HG02678 (cell line): Measurements from ENCODE around the gene TAS2R60.

Experiments
- ATAC-seq: cut with Tn5 transposase; IDR thresholded peaks from one replicate; pipeline ENCODE4 v1.9.1; 2021; ENCODE audit warnings: mild to moderate bottlenecking, moderate library complexity; ENCODE audit not compliant: unreplicated experiment

The TAS2R60 gene

DNA sequence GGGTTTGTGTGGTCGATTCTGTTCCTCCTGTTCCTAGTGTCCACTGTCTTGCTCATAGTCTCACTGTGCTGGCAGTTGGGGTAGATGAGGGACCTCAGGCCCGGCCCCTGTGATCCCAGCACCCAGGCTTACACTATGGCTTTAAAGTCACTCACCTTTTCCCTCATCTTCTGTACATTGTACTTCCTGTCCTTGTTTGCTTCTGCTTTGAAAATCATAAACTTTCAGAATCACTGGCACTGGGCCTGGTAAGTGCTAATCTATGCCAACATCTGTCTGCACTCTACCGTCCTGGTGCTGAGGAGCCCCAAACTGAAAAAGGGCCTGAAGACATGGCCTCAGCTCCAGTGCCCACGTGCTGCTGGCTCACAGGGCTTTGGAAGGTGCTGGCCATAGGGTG is 5.7 kb upstream of the TAS2R60 start:
- peak; percentile 62 for ATAC-seq

DNA sequence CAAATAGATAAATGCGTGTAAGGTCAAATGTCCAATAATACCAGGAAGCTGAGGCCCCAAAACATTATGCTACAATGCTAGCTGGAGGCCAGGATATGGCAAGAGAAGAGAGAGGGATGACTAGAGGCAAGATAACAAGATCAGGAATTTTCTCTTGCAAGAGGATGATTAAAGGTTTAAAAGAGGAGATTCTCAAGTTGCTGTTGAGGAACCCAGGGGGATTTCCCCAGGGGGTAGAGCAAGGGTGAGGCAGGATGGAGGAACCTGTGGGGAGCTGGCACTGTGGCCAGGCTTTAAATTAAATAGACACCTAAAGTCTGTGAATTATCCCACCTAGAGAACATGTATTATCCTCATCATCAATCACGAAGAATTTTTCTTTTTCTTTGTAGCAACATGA is 3.4 kb upstream of the TAS2R60 start:
- no peak for ATAC-seq

DNA sequence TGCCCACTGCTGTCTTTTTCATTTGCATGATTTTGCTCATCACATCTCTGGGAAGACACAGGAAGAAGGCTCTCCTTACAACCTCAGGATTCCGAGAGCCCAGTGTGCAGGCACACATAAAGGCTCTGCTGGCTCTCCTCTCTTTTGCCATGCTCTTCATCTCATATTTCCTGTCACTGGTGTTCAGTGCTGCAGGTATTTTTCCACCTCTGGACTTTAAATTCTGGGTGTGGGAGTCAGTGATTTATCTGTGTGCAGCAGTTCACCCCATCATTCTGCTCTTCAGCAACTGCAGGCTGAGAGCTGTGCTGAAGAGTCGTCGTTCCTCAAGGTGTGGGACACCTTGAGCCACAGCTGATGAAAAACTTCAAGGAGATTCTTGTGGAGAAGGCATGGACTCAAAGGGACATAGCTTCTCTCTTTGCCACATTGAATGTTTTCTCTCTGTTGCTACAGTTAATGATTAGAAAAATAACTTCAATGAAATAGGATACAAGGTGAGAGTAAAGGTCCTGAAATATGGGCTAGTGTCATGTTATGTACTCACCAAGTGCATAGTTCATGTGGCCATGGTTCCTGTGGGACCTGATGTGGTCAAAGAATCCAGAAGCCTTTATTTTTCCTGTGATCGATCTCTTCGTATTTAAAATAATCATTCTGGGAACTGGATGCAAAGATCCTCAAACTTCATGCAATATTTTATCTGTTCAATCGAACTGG is 970 bp downstream of the TAS2R60 start:
- ATAC-seq: no peak

DNA sequence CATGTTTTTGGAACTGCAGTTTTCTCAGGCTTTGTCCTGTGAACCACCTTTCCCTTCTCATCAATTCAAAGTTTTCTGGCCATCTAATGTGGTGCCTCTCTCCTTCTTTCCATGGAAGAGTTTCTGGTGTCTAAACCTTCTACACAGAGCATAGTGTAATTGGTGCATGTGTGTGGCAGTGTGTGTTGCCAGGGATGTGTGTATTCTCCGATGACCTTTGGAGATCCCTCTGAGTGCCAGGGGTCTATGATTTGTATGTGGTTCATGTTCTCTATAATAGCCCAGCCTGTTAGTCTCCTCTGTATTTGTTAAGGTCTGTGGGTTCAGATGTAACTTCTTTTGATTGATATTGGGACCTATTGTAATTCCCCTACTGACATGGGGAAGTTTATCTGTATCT is 1.5 kb downstream of the TAS2R60 start:
- no peak for ATAC-seq

DNA sequence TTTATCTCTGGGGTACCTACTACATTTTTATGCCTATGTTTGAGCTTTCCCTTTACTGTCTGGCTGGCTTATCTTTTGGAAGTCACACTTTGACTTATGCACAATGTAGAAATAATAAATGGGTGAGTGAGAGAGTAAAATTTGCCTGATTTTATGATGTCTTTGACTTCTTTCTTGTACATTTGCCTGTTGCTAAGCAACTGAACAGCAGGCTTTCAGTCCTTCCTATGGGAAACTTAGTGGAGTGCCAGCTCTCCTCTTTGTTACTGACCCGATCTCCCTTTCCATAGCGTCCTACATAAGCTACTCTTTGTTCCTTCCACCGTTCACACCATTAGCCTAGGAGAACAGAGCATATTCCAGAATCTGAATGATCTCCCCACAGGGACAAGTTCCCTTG is 4.2 kb downstream of the TAS2R60 start:
- ATAC-seq: no peak

DNA sequence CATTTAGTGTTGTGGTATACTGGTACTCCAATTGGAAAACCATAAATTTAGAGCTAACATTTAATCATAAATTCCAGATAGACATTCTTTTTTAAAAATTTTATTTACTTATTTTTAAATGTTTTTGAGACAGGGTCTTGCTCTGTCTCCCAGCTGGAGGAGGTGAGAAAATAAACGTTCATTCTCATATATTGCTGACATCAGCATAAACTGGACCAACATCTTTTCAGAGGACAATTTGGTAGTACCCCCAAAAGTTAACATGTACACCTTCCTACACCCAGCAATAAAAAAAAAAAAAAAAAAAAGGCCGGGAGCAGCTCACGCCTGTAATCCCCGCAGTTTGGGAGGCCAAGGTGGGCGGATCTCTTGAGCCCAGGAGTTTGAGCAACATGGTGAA is 5.2 kb downstream of the TAS2R60 start:
- ATAC-seq: no peak

DNA sequence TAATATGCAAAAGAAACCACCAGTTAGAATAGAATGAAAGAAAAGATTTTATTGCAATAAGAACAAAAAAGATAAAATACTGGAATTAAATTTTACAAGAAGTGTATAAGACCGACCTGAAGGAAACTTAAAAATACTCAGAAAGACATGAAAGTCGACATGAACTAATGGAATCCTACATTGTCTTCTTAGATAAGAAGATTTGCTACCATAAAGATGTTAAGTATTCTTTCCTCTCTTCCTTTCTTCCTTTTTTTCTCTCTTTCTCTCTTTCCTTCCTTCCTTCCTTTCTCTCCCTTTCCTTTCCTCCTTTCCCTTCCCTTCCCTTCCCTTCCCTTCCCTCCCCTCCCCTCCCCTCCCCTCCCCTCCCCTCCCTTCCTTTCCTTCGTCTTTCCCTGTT is 6.5 kb downstream of the TAS2R60 start:
- no peak for ATAC-seq

DNA sequence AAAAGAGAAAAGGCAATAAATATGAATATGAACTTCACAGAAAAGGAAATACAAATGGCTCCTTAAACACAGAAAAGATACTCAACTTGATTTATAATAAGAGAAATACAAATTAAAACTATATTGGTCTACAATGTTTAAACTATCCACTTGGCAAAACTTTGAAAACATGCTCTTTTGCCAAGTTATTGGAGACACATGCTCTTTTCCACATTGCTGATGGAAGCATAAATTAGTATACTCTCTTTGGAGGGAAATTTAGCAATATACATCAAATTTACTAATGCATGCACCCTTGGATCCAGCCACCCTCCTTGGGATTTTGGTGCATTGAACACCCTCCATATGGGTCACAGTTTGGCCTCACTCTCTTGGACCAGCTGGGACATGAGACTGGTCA is 7.9 kb downstream of the TAS2R60 start:
- no peak for ATAC-seq

DNA sequence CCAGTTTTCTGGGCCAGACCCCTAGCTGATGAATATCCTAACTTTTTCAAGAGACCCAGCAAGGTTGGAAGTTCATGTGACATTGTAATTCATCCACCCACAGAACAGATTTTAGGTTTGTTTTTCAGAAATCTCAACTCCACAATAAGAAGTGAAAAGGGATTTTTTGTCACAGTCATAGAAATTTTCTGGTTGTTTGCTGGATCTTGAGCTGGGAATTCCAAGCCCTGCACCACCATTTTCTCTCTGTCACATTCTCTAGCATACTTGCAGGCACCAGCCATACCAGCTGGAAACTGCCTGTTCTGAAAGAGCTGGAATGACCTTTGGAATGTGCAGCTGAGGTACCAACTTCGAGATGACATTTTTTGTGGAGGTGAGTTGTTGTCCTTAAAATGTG is 8.5 kb downstream of the TAS2R60 start:
- ATAC-seq: no peak

DNA sequence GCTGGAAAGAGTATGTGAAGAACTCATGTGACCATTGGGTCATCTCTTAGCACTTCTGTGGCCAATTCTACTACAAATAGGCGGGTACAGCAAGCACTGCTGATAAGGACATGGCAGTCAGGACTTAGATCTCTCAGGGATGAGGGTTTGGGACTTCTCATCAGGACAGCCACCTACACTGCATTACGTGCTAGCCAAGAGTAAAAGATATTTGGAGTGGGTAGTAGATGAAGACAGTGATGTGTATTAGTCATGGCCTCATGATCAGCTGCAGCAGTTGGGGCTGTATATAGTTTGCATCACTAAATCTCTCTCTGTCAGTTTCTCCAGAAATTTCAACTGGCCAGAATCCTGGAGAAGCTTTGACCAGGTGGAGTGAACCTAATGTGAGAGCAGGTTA is 9.2 kb downstream of the TAS2R60 start:
- no peak for ATAC-seq

DNA sequence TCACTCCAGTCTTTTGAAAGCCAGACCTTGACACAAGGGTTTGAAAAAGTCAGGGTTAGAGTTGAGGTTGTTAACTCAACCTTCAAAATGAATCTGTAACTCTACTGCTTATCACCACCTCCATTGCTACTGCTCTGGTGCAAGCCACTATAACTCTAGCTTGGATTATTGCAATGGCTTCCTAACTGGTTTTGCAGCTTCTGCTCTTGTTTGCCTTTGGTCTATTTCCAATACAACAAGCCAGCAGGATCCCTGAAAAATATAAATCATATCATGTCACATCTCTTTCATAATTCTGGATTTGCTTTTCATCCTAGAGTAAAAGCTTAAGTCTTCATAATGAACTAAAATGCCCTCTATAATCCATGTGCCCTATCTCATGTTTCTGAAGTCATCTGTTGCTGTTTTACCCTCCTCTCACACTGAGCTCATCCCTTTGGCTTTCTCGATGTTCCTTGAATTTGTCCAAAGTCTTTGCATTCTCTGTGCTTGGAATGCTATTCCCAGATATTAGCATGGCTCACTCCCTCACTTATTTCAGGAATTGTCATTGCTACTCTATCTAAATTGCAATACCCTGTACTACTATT is 10.9 kb downstream of the TAS2R60 start:
- no peak for ATAC-seq

DNA sequence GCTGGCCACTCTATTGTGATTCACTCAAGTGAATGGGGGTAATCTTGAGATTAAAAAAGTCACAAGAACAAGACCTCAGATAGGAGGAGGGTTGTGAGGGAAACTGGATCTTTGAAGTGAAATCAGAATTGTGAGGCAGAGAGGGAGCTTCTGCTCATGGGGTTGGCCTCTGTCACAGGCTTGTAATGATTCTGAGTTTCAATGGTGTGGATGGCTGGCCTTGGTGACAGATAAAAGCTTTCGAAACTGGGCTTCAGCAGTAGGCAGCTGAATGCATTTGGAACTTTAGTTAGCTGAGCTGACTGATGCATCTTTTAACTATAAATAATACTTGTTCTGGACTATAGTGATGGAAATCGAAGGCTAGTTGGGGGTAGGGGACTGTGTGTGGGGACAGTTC is 12.2 kb downstream of the TAS2R60 start:
- ATAC-seq: no peak

DNA sequence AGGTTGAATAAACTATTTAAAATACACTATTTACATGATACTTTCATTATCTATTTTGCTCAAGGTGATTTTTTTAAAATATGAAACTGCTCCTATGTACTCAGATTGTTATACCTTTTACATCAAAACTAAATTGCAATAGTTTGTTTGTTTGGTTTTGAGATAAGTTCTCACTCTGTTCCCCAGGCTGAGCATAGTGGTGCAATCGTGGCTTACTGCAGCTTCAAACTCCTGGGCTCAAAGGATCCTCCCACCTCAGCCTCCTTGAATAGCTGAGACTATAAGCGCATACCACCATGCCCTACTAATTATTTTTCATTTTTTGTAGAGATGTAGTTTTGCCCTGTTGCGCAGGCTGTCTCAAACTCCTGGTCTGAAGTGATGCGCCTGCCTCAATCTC is 12.7 kb downstream of the TAS2R60 start:
- ATAC-seq: no peak

DNA sequence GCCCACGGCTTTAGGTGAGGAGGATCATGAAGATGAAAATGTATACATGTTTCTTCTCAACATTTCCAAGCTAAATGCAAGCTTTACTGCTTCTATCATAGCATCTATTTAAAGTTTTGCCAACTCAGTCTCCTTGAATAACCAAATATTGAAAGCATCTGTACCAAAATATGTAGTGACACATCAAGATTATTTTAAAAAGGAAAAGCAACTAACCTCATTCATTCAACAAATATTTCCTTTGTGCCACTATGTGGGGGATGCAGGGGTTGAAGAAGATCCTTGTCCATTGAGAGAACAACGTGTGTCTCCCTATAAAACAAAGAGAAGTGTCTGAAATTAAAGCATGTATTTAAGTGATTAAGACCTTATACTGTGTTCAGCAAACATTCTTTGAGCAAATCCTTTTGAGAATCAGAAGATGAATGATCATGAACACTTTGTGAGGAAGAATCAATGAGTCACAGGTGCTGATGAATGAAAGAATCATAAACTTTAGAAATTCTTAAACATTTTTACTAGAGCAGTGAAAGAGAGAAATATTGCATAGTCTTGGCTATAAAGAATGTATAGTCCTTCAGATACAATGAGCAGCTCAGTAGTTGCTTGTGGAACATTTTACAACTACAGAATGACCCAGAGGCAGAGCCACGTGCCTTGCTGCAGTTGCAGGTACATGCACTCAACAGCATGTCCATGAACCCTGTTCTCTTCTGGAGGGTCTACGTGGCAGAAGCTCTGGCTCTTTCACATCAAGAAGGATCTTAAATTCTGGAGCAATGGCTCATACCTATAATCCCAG is 13.9 kb downstream of the TAS2R60 start:
- ATAC-seq: no peak

DNA sequence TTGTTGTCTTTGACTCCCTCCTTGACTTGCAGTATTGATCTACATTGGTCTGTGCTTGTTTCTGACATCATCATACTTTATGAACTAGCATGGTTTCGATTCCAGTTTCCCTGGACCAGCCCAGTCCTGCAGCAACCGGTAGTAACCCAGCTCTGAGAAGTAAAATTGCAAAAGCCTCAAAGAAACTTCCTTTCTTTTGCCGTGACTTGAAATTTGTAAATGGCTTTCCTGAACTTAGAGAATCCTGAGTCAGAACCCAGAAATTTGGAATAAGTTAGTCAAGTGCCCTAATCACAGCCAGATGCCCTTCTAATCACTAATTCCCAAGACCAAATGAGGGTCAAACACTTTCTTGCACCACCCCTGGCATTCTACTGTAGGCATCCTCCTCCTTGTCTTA is 15.0 kb downstream of the TAS2R60 start:
- no peak for ATAC-seq

DNA sequence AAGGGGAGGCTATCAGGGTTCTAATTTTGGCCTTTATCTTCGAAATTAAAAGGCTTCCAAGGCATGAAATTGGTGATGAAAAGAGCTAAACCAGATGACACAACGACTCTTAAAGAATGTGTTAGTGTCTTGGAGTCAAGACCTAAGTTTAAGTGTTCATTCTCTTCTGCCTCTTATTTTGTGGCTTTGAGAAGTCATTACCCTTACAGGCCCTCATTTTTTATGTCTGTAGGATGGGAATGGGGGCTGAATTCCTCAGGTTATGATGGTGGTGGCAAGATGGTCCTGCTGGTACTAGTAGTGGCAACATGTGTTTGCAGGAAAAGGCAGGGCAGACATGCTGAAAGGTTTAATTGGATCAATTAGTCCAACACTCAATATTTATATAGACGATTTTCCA is 15.4 kb downstream of the TAS2R60 start:
- ATAC-seq: no peak

DNA sequence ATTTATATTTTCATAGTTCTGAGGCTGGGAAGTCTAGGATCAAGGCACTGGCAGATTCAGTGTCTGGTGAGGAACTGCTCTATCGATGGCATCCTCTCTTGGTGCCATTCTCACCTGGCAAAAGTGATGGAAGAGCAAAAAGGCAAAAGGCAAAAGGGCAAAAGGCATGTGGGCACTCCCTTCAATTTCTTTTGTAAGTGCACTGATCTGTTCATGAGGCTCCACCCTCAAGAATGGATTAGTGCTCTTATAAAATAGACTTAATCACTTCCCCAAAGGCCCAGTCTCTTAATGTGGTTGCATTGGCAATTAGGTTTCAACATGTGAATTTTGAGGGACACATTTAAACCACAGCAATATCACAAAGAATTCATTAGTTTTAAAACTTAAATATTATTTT is 16.1 kb downstream of the TAS2R60 start:
- ATAC-seq: no peak

DNA sequence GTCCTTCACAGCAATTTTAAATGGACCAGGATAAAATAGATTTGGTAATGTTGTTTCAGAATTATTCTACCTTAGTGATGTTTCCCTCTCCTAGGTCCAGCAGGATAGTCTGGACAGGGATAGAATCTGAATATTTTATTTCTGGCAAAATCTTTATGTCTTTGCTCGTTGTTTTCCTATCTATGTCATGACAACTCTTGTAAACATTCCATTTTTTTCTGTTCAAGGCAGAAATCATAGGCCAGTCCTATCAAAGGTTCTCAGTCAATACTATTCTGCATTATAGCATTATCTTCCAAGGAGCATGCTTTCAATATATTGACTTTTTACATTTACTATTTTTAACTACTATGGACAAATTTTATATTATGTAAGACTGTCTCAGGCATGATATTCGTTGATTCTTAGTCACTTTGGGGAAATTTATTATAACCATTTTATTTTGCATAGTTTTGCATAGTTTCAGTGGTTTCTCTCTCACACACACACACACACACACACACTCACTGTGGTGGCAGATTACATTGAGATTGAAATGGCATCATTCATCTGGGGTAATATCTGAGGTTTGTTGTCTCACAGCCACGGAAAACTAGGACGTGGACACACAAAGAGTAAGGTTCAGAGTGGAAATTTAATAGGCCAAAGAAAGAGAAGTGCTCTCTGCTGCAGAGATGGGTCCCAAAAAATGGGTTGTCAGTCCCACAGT is 17.2 kb downstream of the TAS2R60 start:
- no peak for ATAC-seq

DNA sequence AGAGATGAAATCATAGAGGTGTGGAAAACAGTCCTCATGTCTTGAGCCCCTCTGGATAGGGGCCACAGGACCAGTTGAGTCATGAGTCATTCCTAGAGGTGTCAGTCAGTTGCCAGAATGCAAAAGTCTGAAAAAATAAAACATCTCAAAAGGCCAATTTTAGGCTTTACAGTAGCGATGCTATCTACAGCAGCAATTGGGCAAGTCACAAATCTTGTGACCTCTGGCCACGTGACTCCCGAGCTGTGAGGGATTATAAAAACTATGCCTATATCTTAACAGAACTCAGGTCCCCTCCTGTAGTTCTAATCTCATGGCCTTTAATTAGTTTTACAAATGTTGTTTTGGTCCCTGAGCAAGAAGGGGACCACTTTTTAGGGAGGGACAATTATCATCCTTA is 18.8 kb downstream of the TAS2R60 start:
- ATAC-seq: no peak

DNA sequence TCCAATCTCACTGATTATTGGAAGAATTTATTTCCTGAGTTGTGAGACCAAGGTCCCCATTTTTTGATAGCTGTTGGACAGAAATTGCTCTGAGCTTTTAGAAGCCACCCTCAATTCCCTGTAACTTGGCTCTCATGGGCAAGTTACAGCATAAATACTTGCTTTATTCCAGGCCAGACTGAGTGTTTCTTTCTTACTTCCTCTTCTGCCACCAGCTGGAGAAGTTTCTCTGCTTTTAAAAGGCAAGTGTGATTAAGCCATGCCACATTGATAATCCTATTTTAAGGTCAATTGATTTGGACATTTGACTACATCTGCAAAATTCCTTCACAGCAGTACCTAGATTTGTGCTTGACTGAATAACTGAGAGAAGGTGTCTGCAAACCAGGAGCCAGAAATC is 20.3 kb downstream of the TAS2R60 start:
- no peak for ATAC-seq

DNA sequence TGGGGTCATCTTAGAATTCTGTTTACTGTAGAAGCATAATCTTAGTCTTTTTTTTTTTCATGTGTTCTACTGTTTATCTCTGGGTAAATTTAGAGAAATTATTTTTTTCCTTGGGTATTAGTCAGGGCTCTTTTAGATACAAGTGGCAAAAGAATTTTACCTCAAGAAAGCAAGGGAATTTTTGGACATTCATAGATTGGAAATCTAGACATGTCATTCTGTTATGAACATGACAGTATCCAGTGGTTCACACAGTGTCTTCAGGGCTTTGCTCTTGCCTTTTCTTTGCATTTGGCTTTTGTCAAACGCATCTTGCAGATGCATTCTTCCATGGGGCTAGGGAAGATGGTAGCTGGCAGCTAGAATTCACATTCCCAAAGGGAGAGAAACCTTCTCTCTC is 20.7 kb downstream of the TAS2R60 start:
- no peak for ATAC-seq

DNA sequence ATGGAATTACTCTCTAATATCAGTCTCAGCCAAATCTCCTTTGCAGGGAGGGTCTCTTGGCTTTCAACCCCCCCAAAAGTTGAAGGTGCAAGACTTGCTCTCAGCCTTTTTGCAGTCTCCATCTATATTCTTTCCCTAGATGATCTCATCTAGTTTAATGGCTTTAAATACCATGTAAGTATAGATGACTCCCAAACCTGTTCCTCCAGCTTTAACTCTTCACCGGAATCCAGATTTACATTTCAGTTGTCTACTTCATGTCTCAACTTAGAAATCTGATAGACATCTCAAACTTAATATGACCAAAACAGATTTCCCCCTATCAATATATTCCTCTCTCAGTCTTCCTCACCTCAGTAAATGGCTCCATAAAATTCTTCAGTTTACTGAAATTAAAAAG is 24.5 kb downstream of the TAS2R60 start:
- no peak for ATAC-seq
